Measurements from ENCODE around the gene METRN.

Gene METRN

DNA sequence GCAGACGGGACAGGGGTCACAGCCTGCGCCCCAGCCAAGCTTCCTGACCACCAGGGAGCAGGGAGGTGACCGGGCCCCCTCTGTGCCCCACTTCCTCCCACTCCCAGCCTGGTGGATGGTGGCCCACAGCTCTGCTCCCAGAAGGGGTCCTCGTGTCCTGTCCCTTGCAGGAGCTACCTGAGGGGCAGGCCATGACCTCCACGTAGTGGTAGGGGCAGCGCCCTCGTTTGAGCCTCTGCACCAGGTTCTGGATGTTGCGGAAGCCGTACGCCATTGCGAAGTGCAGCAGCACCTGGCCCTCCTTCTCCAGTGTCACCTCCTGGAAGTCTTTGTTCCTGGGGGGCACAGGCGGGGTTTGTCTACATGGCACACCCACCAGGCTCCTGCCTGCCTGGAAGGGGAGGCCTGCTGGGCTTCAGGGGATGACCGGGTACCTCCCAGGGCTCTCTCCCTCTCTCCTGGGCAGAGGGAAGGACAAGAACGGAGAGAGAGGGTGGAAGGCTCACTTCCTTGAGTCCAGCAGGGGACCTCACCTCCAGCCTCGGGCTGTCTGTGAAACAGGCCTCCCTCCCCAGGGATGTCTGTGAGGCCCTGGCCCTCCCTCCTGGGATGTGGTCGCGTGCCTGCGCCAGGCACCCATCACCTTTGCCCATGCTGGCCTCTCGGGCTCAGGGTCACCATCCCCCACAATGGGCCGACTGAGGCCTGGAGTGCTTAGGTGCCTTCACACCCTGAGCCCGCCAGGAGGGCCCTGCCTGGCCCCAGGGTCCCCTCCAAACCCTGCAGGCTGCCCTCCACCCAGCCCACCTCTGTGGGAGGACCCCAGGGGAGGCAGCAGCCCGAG lies 16.0 kb downstream of the METRN start:
- TF ChIP-seq POLR2AphosphoS5 (IDR thresholded peaks at IDR 0.05; ENCODE audit: low read depth, low read length) = no peak
- no peak for TF ChIP-seq SIN3A (IDR thresholded peaks at IDR 0.05; ENCODE audit: borderline replicate concordance, insufficient read depth, low read length)
- no peak for TF ChIP-seq FOXP2 (optimal IDR thresholded peaks at IDR 0.05; ENCODE audit: borderline replicate concordance, extremely low read depth, extremely low read length, insufficient read depth)
- TF ChIP-seq, protein P1, sequence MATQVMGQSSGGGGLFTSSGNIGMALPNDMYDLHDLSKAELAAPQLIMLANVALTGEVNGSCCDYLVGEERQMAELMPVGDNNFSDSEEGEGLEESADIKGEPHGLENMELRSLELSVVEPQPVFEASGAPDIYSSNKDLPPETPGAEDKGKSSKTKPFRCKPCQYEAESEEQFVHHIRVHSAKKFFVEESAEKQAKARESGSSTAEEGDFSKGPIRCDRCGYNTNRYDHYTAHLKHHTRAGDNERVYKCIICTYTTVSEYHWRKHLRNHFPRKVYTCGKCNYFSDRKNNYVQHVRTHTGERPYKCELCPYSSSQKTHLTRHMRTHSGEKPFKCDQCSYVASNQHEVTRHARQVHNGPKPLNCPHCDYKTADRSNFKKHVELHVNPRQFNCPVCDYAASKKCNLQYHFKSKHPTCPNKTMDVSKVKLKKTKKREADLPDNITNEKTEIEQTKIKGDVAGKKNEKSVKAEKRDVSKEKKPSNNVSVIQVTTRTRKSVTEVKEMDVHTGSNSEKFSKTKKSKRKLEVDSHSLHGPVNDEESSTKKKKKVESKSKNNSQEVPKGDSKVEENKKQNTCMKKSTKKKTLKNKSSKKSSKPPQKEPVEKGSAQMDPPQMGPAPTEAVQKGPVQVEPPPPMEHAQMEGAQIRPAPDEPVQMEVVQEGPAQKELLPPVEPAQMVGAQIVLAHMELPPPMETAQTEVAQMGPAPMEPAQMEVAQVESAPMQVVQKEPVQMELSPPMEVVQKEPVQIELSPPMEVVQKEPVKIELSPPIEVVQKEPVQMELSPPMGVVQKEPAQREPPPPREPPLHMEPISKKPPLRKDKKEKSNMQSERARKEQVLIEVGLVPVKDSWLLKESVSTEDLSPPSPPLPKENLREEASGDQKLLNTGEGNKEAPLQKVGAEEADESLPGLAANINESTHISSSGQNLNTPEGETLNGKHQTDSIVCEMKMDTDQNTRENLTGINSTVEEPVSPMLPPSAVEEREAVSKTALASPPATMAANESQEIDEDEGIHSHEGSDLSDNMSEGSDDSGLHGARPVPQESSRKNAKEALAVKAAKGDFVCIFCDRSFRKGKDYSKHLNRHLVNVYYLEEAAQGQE (IDR thresholded peaks at IDR 0.05; ENCODE audit: insufficient read depth in 1 of 2, low read depth in 2 of 2, low read length in 2 of 2) = no peak
- no peak for TF ChIP-seq TAF1 (IDR thresholded peaks at IDR 0.05; ENCODE audit: borderline replicate concordance, insufficient read depth, low read length)

DNA sequence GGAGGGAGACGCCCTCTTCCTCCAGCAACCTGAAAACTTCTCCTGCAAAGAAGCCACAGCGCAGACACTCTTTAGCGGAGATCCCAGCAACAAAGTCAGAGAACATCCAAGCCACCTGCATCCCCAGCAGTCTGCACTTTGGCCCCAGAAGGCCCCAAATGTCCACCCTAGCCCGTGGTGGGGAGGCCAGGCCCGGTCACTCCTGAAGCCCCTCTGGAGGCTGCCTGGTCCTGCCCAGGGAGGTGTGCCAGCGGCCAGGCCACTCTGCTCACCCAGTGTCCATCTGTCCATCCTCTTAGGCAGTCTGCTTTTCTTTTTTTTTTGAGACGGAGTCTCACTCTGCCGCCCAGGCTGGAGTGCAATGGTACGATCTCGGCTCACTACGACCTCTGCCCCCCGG lies 17.4 kb downstream of the METRN start:
- no peak for TF ChIP-seq TAF1 (IDR thresholded peaks at IDR 0.05; ENCODE audit: borderline replicate concordance, insufficient read depth, low read length)
- TF ChIP-seq, protein P1 (IDR thresholded peaks at IDR 0.05; ENCODE audit: insufficient read depth in 1 of 2, low read depth in 2 of 2, low read length in 2 of 2) = no peak
- TF ChIP-seq POLR2AphosphoS5 (IDR thresholded peaks at IDR 0.05; ENCODE audit: low read depth, low read length) = no peak
- no peak for TF ChIP-seq FOXP2 (optimal IDR thresholded peaks at IDR 0.05; ENCODE audit: borderline replicate concordance, extremely low read depth, extremely low read length, insufficient read depth)
- TF ChIP-seq SIN3A (IDR thresholded peaks at IDR 0.05; ENCODE audit: borderline replicate concordance, insufficient read depth, low read length) = no peak

DNA sequence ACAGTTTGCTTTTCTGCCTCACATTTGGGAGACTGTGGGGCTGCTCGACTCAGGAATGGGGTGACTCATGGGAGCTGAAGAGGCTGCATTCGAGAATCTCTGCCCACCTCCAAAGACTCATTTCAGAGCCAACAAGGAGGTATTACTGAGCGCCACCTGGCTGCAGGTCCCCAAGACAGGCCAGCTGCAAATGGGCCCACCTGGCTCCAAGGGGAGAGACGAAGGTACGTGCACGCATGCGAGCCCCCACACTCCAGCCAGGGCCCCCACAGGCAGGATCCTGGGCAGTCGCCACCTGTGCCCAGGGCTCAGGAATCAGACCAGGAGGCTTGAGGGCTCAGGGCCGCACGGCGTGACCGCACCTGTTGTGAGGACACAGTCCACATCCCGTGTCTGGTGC lies 18.0 kb downstream of the METRN start:
- no peak for TF ChIP-seq FOXP2 (optimal IDR thresholded peaks at IDR 0.05; ENCODE audit: borderline replicate concordance, extremely low read depth, extremely low read length, insufficient read depth)
- no peak for TF ChIP-seq TAF1 (IDR thresholded peaks at IDR 0.05; ENCODE audit: borderline replicate concordance, insufficient read depth, low read length)
- TF ChIP-seq, protein P1 (IDR thresholded peaks at IDR 0.05; ENCODE audit: insufficient read depth in 1 of 2, low read depth in 2 of 2, low read length in 2 of 2) = no peak
- no peak for TF ChIP-seq SIN3A (IDR thresholded peaks at IDR 0.05; ENCODE audit: borderline replicate concordance, insufficient read depth, low read length)
- no peak for TF ChIP-seq POLR2AphosphoS5 (IDR thresholded peaks at IDR 0.05; ENCODE audit: low read depth, low read length)

DNA sequence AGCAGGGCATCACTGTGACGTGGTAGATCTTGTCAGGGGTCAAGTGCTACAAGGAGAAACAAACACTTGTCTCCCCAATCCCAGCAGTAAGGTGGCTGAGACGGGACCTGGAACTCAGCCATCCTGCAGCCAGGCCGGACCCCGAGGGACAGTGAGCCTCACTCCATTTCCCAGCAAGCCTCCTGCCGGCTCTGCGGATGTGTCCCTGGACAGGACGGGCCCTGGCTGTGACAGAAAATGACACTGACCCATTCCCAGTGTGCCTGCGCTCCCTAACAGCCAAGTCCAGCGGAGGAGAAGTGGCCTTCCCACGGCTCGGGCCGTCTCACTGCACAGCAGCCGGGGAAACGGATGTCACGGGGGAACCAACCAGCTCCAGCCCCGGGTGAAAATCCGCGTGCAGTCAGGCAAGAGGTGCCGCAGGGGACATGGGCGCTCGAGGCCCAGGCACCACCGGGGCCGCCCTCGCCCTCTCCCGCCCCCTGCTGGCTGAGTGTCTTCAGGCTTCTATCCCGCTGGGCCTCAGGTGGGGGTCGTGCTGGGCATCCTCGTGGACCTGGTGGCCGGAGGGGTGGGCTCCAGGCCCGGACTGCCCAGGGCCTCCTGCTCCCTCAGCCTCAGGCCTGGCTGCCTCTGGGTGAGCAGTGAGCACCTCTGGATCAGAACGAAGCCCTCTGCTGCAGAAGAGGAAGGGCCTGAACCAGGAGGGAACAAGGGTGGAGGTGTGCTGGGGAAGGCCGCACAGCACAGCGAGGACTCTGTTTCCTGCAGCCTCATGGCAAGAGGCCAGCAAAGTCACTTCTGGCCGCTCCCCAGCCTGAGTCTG lies 18.7 kb downstream of the METRN start:
- no peak for TF ChIP-seq FOXP2 (optimal IDR thresholded peaks at IDR 0.05; ENCODE audit: borderline replicate concordance, extremely low read depth, extremely low read length, insufficient read depth)

DNA sequence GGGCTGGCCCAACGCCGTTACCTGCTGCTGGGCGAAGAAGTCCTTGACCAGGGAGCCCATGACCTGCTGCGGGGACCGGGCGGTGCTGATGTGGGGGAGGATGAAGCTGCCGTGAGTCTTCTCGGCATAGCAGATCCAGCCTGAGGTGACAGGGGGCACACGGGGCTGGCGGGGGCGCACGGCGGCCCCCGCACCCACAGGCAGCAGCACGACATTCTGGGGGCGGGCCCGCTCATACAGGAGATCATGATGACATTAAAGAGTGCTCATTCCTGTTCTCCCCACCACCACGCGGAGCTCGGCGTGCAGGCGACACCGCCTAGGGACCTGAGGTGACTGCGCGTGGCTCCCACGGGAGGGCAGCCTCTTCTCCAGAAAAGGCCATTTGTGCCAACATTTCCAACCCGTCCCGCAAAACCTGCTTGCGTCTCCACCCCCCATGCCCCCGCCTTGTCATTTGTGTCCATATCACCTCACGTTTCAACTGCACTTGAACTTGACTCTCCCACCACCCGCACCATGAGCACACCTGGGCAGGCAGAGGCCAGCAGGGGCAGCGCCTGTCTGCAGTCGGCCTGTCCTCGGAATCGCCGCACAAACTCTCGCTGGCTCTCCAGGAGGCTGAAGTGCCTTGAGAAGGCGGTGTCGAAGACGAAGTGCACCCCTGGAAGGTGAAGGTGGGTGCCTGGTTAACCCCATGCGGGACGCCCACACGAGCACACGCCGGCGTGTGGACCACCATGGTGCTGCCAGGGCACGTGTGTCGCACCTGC lies 19.5 kb downstream of the METRN start:
- TF ChIP-seq TAF1 (IDR thresholded peaks at IDR 0.05; ENCODE audit: borderline replicate concordance, insufficient read depth, low read length) (no peak), FOXP2 (optimal IDR thresholded peaks at IDR 0.05; ENCODE audit: borderline replicate concordance, extremely low read depth, extremely low read length, insufficient read depth) (no peak)
